Measurements from ENCODE around the gene EID1. TPM values are rescaled to one million over a fixed set of nuclear protein-coding genes. Genes with fewer than 3 reads are reported as not detected.
"Not testable (repeated sequence)": the region's sequence is repeated elsewhere in the genome, so short reads cannot be mapped to it uniquely, and the experiment has no call there.

Gene EID1
- total RNA-seq, 1 donor from 2014 or later, result 223 TPM

GRCh38 chr15:48834756-48835155, 43.2 kb upstream of the EID1 start:
- Mint-ChIP-seq H3K27ac (ENCODE audit: unreplicated experiment) (no peak overlapping the region), H3K4me1 (peaks cover 4% of the 10 kb centered on the region), H3K9me3 (peaks cover 4% of the 10 kb centered on the region), H3K36me3 (ENCODE audit: low read depth) (peaks cover 10% of the 10 kb centered on the region), H3K27me3 (ENCODE audit: low read depth) (no peaks in the 10 kb centered on the region), H3K4me3 (no peak overlapping the region)
- no peak for TF ChIP-seq CTCF (conservative IDR thresholded peaks at IDR 0.05)
- no peak for DNase-seq (ENCODE audit: low read depth, low spot score)

- Mint-ChIP-seq H3K27me3 (ENCODE audit: low read depth) (no peaks in the 10 kb centered on the region), H3K27ac (ENCODE audit: unreplicated experiment) (no peak overlapping the region), H3K4me3 (no peak overlapping the region), H3K9me3 (peaks cover 6% of the 10 kb centered on the region), H3K36me3 (ENCODE audit: low read depth) (peaks cover 11% of the 10 kb centered on the region), H3K4me1 (no peaks in the 10 kb centered on the region)
- no peak for DNase-seq (ENCODE audit: low read depth, low spot score)
- no peak for TF ChIP-seq CTCF (conservative IDR thresholded peaks at IDR 0.05)
These were observed 35.4 kb upstream of the EID1 start for GRCh38 chr15:48842501-48842900.

- Mint-ChIP-seq H3K27me3 (ENCODE audit: low read depth) (no peaks in the 10 kb centered on the region), H3K9me3 (peaks cover 6% of the 10 kb centered on the region), H3K27ac (ENCODE audit: unreplicated experiment) (no peak overlapping the region), H3K4me1 (no peaks in the 10 kb centered on the region), H3K4me3 (no peak overlapping the region), H3K36me3 (ENCODE audit: low read depth) (peaks cover 14% of the 10 kb centered on the region)
- no peak for TF ChIP-seq CTCF (conservative IDR thresholded peaks at IDR 0.05)
- DNase-seq (ENCODE audit: low read depth, low spot score), result no peak
These were observed 32.8 kb upstream of the EID1 start for GRCh38 chr15:48845123-48845522.

GRCh38 chr15:48850648-48851047, 27.3 kb upstream of the EID1 start:
- Mint-ChIP-seq H3K4me1 (no peaks in the 10 kb centered on the region), H3K27ac (ENCODE audit: unreplicated experiment) (no peak overlapping the region), H3K27me3 (ENCODE audit: low read depth) (no peaks in the 10 kb centered on the region), H3K9me3 (peaks cover 5% of the 10 kb centered on the region), H3K36me3 (ENCODE audit: low read depth) (peaks cover 16% of the 10 kb centered on the region), H3K4me3 (no peak overlapping the region)
- no peak for TF ChIP-seq CTCF (conservative IDR thresholded peaks at IDR 0.05)
- no peak for DNase-seq (ENCODE audit: low read depth, low spot score)

- TF ChIP-seq CTCF (conservative IDR thresholded peaks at IDR 0.05), result no peak
These were observed 26.0 kb upstream of the EID1 start for GRCh38 chr15:48851956-48852355.

GRCh38 chr15:48854434-48854833, 23.5 kb upstream of the EID1 start:
- H3K27ac Mint-ChIP-seq (ENCODE audit: unreplicated experiment); H3K9me3 Mint-ChIP-seq; H3K27me3 Mint-ChIP-seq (ENCODE audit: low read depth); H3K4me1 Mint-ChIP-seq; DNase-seq (ENCODE audit: low read depth, low spot score); H3K4me3 Mint-ChIP-seq: not testable (repeated sequence)
- peaks cover 14% of the 10 kb centered on the region for H3K36me3 Mint-ChIP-seq (ENCODE audit: low read depth)

More at GRCh38 chr15:48851956-48852355, 26.0 kb upstream of the EID1 start:
- Mint-ChIP-seq H3K4me1 (peaks cover 4% of the 10 kb centered on the region), H3K36me3 (ENCODE audit: low read depth) (peaks cover 16% of the 10 kb centered on the region), H3K27me3 (ENCODE audit: low read depth) (no peaks in the 10 kb centered on the region), H3K9me3 (peaks cover 5% of the 10 kb centered on the region), H3K27ac (ENCODE audit: unreplicated experiment) (no peak overlapping the region), H3K4me3 (no peak overlapping the region)
- DNase-seq (ENCODE audit: low read depth, low spot score), result no peak

All from neural crest cell (in vitro differentiated cells).